ENCODE data around the gene NFIC.

Gene NFIC

GRCh38 chr19:3431760-3432397 is 65.5 kb downstream of the NFIC start:
- TF ChIP-seq CTCF (IDR thresholded peaks at IDR 0.05; ENCODE audit: low read depth, low read length, missing control alignments), result no peak
- no peak overlapping the region for H3K4me3 ChIP-seq (replicated peaks; ENCODE audit: low read depth, low read length)
- no peak for DNase-seq (ENCODE audit: extremely low read depth, low read depth)

GRCh38 chr19:3433313-3433712 is 66.9 kb downstream of the NFIC start:
- no peak for DNase-seq (ENCODE audit: extremely low read depth, low read depth)
- no peak overlapping the region for H3K4me3 ChIP-seq (replicated peaks; ENCODE audit: low read depth, low read length)

GRCh38 chr19:3433805-3434540 is 67.6 kb downstream of the NFIC start:
- no peak overlapping the region for H3K4me3 ChIP-seq (replicated peaks; ENCODE audit: low read depth, low read length)
- no peak for TF ChIP-seq CTCF (IDR thresholded peaks at IDR 0.05; ENCODE audit: low read depth, low read length, missing control alignments)
- no peak for DNase-seq (ENCODE audit: extremely low read depth, low read depth)

More at GRCh38 chr19:3433313-3433712, 66.9 kb downstream of the NFIC start:
- no peak for TF ChIP-seq CTCF (IDR thresholded peaks at IDR 0.05; ENCODE audit: low read depth, low read length, missing control alignments)

GRCh38 chr19:3434630-3435553 is 68.5 kb downstream of the NFIC start:
- TF ChIP-seq CTCF (IDR thresholded peaks at IDR 0.05; ENCODE audit: low read depth, low read length, missing control alignments), result no peak
- peak; percentile 79 for DNase-seq (ENCODE audit: extremely low read depth, low read depth)
- peak overlapping the region; percentile 37 for H3K4me3 ChIP-seq (replicated peaks; ENCODE audit: low read depth, low read length)

- no peak for DNase-seq (ENCODE audit: extremely low read depth, low read depth)
- no peak overlapping the region for H3K4me3 ChIP-seq (replicated peaks; ENCODE audit: low read depth, low read length)
- TF ChIP-seq CTCF (IDR thresholded peaks at IDR 0.05; ENCODE audit: low read depth, low read length, missing control alignments), result peak; percentile 46
Measured at GRCh38 chr19:3440082-3440481, 73.7 kb downstream of the NFIC start.

GRCh38 chr19:3441089-3441985 is 75.0 kb downstream of the NFIC start:
- DNase-seq (ENCODE audit: extremely low read depth, low read depth), result no peak
- H3K4me3 ChIP-seq (replicated peaks; ENCODE audit: low read depth, low read length), result no peak overlapping the region
- TF ChIP-seq CTCF (IDR thresholded peaks at IDR 0.05; ENCODE audit: low read depth, low read length, missing control alignments), result no peak
